Prostate gland (tissue), 2 donors: Measurements from ENCODE around the gene DDI1. TPM values are rescaled to one million over a fixed set of nuclear protein-coding genes. Genes with fewer than 3 reads are reported as not detected.

Experiments used
- DNase-seq: peaks from one replicate; pipeline ENCODE4 v3.0.0-alpha.2; 2019; ENCODE audit warnings: low spot score
- H3K27ac ChIP-seq, 2 donors: fragments of 200-600 bp; sonication (generic); 2 replicates each; pipeline ENCODE4 v1.5.1; 2017 to 2019
- H3K27me3 ChIP-seq: fragments of 200-600 bp; sonication (generic); replicated peaks from 2 replicates; pipeline ENCODE4 v1.5.1; 2019; ENCODE audit not compliant: insufficient read depth
- H3K36me3 ChIP-seq, 2 donors: fragments of 200-600 bp; sonication (generic); 1 replicate in 1 of 2; 2 replicates in 1 of 2; pipeline versions ENCODE4 v1.5.1 to v1.8.1; 2017 to 2019
- H3K4me1 ChIP-seq: fragments of 200-600 bp; sonication (generic); replicated peaks from 2 replicates; pipeline ENCODE4 v1.5.1; 2019
- H3K4me3 ChIP-seq, 2 donors: fragments of 200-600 bp; sonication (generic); 2 replicates each; pipeline ENCODE4 v1.5.1; 2017 to 2019
- H3K9me3 ChIP-seq: fragments of 200-600 bp; sonication (generic); 2 replicates; pipeline ENCODE4 v1.5.1; 2017
- POLR2A ChIP-seq: fragments of 450-650 bp; IDR thresholded peaks from one replicate; pipeline ENCODE4 v1.6.1; 2016; ENCODE audit warnings: antibody characterized with exemption, mild to moderate bottlenecking
- POLR2AphosphoS5 ChIP-seq: sonication (generic); formaldehyde crosslinking; IDR thresholded peaks from one replicate; pipeline ENCODE4 v1.6.1; 2017; ENCODE audit warnings: antibody characterized with exemption
- WGBS: methylation state at CpG from one replicate; pipeline ENCODE4 v1.1.5; 2018; 5-methylcytosine and 5-hydroxymethylcytosine counted together
- intact Hi-C: fragments of 100-400 bp; cut with DNase I; formaldehyde crosslinking; loops from one replicate; pipeline ENCODE4 v1.14.2; 2022
- total RNA-seq, 2 donors: library from RNA; depleted of rRNA; stranded (reverse); fragments of >200 nt; gene quantifications; one replicate each; pipeline ENCODE4 v1.1.0, GENCODE V29; 2016
- TF ChIP-seq, protein P1 (sequence below), 4 experiments: fragments of 200-600 bp in 2 of 4; fragments of 450-650 bp in 2 of 4; sonication (generic) in 2 of 4; IDR thresholded peaks; 1 replicate in 3 of 4; 2 replicates in 1 of 4; pipeline ENCODE4 v1.5.1; 2016 to 2019; ENCODE audit warnings: antibody characterized with exemption in 4 of 4, mild to moderate bottlenecking in 2 of 4, moderate library complexity in 2 of 4

Gene DDI1
- total RNA-seq, 2 donors from 2014 or later = 2.8 TPM; not detected in 1

DNA sequence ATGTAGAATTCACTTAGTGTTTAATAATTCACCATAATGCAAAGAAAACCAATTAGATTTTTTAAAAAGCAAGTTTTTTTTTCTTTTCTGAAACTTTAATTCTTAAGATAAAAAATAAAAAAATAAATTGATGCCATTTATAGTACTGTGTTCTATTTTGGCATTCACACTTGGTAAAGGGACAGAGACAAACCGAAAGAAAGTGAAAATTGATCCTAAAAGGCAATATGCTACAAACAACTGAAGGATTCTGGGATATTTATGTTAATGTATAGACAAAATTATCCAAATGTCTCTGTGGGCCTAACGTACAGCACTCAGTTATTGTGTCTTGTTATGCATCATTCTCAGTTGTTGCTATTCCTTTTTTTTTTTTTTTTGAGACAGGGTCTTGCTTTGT is 41.9 kb upstream of the DDI1 start:
- TF ChIP-seq, protein P1, sequence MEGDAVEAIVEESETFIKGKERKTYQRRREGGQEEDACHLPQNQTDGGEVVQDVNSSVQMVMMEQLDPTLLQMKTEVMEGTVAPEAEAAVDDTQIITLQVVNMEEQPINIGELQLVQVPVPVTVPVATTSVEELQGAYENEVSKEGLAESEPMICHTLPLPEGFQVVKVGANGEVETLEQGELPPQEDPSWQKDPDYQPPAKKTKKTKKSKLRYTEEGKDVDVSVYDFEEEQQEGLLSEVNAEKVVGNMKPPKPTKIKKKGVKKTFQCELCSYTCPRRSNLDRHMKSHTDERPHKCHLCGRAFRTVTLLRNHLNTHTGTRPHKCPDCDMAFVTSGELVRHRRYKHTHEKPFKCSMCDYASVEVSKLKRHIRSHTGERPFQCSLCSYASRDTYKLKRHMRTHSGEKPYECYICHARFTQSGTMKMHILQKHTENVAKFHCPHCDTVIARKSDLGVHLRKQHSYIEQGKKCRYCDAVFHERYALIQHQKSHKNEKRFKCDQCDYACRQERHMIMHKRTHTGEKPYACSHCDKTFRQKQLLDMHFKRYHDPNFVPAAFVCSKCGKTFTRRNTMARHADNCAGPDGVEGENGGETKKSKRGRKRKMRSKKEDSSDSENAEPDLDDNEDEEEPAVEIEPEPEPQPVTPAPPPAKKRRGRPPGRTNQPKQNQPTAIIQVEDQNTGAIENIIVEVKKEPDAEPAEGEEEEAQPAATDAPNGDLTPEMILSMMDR (IDR thresholded peaks at IDR 0.05) = no peak
- no peak for TF ChIP-seq POLR2AphosphoS5
- TF ChIP-seq POLR2A = no peak
- Histone ChIP-seq H3K4me1 (no peaks in the 10 kb centered on the region), H3K36me3 (no peaks in the 10 kb centered on the region), H3K4me3 (no peak overlapping the region), H3K27me3 (no peaks in the 10 kb centered on the region), H3K9me3 (no peaks in the 10 kb centered on the region), H3K27ac (no peak overlapping the region)
- WGBS = 80% methylated on average over 2 of the region's 2 CpGs
- intact Hi-C loops = no loop called here
- no peak for DNase-seq

DNA sequence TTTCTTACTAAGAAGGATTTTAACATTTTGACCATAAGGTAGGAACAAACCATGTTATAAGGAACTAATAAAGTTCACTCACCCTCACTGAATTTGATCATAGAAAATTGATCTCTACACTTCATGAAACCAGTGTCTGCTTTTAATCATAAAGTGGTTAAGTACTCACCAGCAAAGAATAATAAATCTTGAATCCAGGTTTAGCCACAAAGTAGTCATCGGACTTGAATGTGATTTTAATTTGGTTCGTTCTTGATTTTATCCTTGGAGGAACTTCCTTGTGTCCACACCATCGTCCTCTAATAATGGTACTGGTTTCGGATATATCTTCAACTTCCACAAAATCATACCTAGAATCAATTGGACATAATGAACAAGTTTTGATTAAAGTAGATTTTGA is 40.5 kb upstream of the DDI1 start:
- Histone ChIP-seq H3K27me3 (no peaks in the 10 kb centered on the region), H3K27ac (no peak overlapping the region), H3K9me3 (no peaks in the 10 kb centered on the region), H3K36me3 (no peaks in the 10 kb centered on the region), H3K4me1 (no peaks in the 10 kb centered on the region), H3K4me3 (no peak overlapping the region)
- TF ChIP-seq POLR2A (no peak), POLR2AphosphoS5 (no peak)
- TF ChIP-seq, protein P1 (IDR thresholded peaks at IDR 0.05) = no peak
- WGBS = 95% methylated on average over 4 of the region's 4 CpGs
- no peak for DNase-seq
- intact Hi-C loops = no loop called here

DNA sequence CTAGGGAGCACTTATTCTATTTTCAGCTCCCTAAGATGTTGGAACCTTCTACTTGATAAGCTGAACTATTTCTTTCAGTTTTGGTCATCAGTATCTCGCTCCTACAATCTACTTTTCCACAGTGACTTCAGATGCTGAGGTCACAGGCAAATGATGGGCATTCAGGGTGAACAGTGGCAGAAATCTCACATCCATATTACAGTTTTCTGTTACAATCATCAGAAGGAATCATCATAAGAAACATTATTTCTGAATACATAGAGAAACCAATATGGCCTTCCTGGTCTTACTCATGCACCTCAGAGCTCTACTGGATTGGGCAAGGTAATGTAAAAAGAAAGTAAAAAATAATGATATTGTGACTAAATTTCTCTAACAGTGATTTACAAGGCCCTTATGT is 39.4 kb upstream of the DDI1 start:
- TF ChIP-seq POLR2A = no peak
- TF ChIP-seq, protein P1 (IDR thresholded peaks at IDR 0.05) = no peak
- no peaks in the 10 kb centered on the region for H3K36me3 ChIP-seq
- H3K4me3 ChIP-seq = no peak overlapping the region
- DNase-seq = no peak
- H3K9me3 ChIP-seq = no peaks in the 10 kb centered on the region
- H3K27ac ChIP-seq = no peak overlapping the region
- intact Hi-C loops = no loop called here
- 92% methylated on average over 1 of the region's 1 CpG for WGBS
- no peaks in the 10 kb centered on the region for H3K4me1 ChIP-seq
- no peaks in the 10 kb centered on the region for H3K27me3 ChIP-seq

- no peak for DNase-seq
- intact Hi-C loops = no loop called here
- Histone ChIP-seq H3K4me3 (no peak overlapping the region), H3K27me3 (no peaks in the 10 kb centered on the region), H3K36me3 (no peaks in the 10 kb centered on the region), H3K9me3 (no peaks in the 10 kb centered on the region), H3K4me1 (no peaks in the 10 kb centered on the region), H3K27ac (no peak overlapping the region)
- TF ChIP-seq POLR2A (no peak), POLR2AphosphoS5 (no peak)
- TF ChIP-seq, protein P1 (IDR thresholded peaks at IDR 0.05) = no peak
- 93% methylated on average over 5 of the region's 5 CpGs for WGBS
Observed at GRCh38 chr11:103998826-103999508, 37.5 kb upstream of the DDI1 start.

DNA sequence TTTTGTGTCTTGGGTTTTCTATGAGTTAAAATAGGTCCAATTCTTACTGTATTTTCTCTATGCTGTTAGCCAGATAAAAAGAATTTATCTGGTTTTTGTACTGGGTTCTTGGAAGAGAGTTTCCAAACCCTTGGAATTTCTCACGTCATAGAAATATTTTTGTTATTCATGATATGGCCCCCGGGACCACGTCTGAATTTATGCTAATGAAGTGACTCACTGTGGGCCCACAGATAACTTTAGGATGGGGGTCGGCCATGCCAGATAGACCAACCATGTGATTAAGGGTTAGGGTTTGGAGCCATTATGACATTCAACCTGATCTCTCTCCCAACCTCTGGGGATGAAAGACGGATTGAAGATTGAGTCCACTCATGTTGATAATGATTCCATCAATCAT is 35.6 kb upstream of the DDI1 start:
- WGBS = 79% methylated on average over 5 of the region's 5 CpGs
- H3K4me3 ChIP-seq = no peak overlapping the region
- no peak for DNase-seq
- H3K4me1 ChIP-seq = no peaks in the 10 kb centered on the region
- no peak for TF ChIP-seq POLR2A
- TF ChIP-seq, protein P1 (IDR thresholded peaks at IDR 0.05) = no peak
- no peak for TF ChIP-seq POLR2AphosphoS5
- no peaks in the 10 kb centered on the region for H3K36me3 ChIP-seq
- H3K27ac ChIP-seq = no peak overlapping the region
- no peaks in the 10 kb centered on the region for H3K9me3 ChIP-seq
- intact Hi-C loops = no loop called here
- no peaks in the 10 kb centered on the region for H3K27me3 ChIP-seq
